ENCODE results near the gene CMSS1.

Gene CMSS1

DNA sequence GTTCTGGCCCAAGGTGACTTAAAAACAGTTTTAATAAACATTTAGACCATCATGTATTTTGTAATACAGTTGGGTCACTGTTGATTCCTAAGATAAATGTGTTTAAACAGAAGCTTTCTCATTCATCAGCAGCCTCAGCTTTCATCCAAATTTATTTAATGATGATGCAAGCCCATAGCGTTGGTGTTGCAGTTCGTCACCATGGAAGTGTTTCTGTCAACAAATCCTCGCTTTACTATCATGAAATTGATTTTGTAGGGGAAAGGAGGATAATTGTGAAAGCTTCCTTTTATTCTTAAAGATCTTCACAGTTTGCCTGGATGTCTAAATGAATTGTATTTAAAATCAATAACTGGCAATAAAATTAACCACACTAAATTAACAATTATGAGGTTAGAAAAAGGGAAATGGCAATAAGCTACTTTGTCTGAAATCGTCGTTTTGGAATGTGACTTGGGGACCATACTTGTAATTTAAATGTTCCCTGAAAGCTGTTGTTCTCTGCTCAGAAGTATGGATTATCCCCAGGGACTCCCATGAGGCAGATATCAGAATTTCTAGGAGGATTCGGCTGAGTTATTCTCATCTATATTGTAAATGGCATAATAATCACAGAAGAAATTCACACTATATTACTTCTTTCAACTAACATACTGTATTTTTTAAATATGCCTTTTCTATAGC, 29.0 kb downstream of the CMSS1 start:
- peak; percentile 87 for DNase-seq (ENCODE audit: low read depth)
- no peak overlapping the region for H3K4me3 ChIP-seq (ENCODE audit: control insufficient read depth, low read depth, low read length)

DNA sequence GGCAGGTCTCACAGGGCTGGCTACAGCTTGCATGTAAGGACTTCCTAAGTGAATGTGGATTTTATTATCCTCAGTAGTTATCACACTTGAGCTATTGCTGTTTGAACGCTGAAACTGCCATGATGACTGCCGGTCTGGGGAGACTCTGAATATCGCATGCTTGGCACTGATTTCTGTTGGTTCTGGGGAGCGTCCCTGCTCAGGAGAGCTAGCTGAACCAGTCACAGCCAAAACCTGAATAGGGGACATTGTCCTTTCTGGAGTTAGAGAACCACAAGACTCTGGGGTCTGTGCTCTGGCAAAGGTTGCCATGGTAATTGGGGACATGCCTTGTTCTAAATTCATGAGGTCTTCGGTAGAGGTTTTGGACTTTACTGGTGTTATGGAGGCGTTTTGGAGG, 30.8 kb downstream of the CMSS1 start:
- DNase-seq (ENCODE audit: low read depth), result no peak
- TF ChIP-seq, protein P1, sequence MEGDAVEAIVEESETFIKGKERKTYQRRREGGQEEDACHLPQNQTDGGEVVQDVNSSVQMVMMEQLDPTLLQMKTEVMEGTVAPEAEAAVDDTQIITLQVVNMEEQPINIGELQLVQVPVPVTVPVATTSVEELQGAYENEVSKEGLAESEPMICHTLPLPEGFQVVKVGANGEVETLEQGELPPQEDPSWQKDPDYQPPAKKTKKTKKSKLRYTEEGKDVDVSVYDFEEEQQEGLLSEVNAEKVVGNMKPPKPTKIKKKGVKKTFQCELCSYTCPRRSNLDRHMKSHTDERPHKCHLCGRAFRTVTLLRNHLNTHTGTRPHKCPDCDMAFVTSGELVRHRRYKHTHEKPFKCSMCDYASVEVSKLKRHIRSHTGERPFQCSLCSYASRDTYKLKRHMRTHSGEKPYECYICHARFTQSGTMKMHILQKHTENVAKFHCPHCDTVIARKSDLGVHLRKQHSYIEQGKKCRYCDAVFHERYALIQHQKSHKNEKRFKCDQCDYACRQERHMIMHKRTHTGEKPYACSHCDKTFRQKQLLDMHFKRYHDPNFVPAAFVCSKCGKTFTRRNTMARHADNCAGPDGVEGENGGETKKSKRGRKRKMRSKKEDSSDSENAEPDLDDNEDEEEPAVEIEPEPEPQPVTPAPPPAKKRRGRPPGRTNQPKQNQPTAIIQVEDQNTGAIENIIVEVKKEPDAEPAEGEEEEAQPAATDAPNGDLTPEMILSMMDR (conservative IDR thresholded peaks at IDR 0.05; ENCODE audit: control insufficient read depth, insufficient read depth, low read depth, low read length), result no peak
- H3K4me3 ChIP-seq (ENCODE audit: control insufficient read depth, low read depth, low read length), result no peak overlapping the region

More for the DNA sequence above, 29.0 kb downstream of the CMSS1 start:
- TF ChIP-seq, protein P1 (conservative IDR thresholded peaks at IDR 0.05; ENCODE audit: control insufficient read depth, insufficient read depth, low read depth, low read length), result no peak

DNA sequence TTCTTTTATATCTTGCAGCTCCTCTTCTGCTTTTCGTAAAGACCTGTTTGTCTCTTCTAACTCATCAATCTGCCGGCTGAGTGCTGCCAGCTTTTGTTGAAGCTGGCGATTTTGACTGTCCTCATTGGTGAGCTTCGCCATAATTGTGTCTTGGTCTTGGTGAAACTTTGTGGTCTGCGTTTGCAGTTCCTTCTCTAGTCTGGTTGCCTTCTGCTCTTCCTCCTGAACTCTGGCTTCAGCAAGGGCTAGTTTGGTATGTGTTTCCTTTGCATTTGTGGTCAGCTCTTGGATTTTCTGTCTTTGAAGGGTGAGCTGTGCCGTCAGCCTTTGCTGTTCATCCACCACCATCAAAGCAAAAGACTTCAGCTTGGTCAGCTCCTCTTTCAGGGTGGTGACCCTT, 32.9 kb downstream of the CMSS1 start:
- DNase-seq (ENCODE audit: low read depth), result no peak

DNA sequence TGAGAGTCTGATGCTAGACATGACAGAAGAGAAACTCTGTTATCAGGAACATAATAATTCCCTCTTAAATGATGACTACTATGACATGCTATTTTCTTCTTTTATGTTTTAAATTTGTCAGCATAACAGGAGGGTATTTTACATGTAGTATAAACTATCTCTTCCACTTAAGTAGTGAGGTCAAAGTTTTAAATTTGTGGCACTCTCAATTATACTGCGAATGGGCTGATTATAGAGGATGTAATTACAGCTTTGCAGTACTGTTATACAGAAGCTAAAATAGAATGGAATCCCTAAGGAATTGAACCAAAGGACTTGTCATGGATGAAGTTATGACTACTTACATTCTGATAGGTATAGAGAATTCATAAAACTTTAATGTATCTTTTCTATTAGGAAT, 34.3 kb downstream of the CMSS1 start:
- no peak for DNase-seq (ENCODE audit: low read depth)
- no peak overlapping the region for H3K4me3 ChIP-seq (ENCODE audit: control insufficient read depth, low read depth, low read length)
- TF ChIP-seq, protein P1 (conservative IDR thresholded peaks at IDR 0.05; ENCODE audit: control insufficient read depth, insufficient read depth, low read depth, low read length), result no peak

More for the DNA sequence above, 32.9 kb downstream of the CMSS1 start:
- no peak overlapping the region for H3K4me3 ChIP-seq (ENCODE audit: control insufficient read depth, low read depth, low read length)
- TF ChIP-seq, protein P1 (conservative IDR thresholded peaks at IDR 0.05; ENCODE audit: control insufficient read depth, insufficient read depth, low read depth, low read length), result no peak

DNA sequence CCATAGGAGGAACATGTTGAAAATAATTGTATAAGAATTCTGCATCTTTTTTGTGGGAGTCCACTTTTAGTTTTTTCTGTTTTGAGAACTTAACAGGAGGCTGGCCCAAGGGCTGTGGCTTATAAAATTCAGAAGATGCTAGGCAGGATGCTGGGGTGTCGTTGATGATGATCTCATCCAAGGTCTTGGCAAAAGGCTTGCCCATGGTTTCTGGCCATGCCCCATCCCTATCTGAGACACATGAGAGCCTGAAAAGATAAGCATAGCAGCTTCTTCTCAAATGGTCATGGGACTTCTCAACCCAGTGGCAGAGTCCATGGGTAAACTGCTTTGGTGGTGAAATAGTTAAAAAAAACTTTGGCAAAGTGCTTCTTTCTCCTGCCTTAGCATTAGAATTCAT, 35.2 kb downstream of the CMSS1 start:
- TF ChIP-seq, protein P1 (conservative IDR thresholded peaks at IDR 0.05; ENCODE audit: control insufficient read depth, insufficient read depth, low read depth, low read length), result no peak
- no peak overlapping the region for H3K4me3 ChIP-seq (ENCODE audit: control insufficient read depth, low read depth, low read length)
- peak; percentile 43 for DNase-seq (ENCODE audit: low read depth)

DNA sequence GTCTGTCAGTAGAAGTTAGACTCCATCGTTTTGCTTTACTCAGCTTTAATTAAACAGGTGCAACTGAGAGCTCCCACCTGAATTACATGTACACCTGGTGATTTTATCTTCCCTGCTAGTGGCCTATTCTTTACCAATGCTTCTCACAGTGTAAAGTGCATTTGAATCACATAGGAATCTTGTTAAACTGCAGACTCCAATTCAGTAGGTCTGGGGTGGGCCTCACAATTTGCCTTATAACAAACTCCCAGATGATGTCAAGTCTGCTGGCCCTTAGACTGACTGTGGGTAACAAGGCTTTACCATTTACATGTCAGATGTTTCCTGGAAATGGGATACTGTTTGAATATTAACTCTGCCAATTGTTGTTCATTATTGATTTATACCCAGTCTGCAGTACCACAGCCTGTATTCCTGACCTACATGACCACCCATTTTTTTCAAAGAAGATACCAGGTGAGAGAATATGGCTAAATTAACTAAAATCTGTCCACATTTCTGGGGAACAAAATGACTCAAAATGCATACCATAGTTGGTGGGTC, 37.2 kb downstream of the CMSS1 start:
- TF ChIP-seq, protein P1 (conservative IDR thresholded peaks at IDR 0.05; ENCODE audit: control insufficient read depth, insufficient read depth, low read depth, low read length), result no peak
- DNase-seq (ENCODE audit: low read depth), result no peak
- no peak overlapping the region for H3K4me3 ChIP-seq (ENCODE audit: control insufficient read depth, low read depth, low read length)
